Activated CD8-positive, alpha-beta memory T cell treated with anti-CD3 and anti-CD28 coated beads for 48 hours (primary cell): ENCODE data around the gene CPA5.

Experiments used
- DNase-seq, 3 experiments: peaks; one replicate each; pipeline ENCODE4 v3.0.0-alpha.2; 2020; ENCODE audit warnings: low read depth in 2 of 3, low spot score in 2 of 3

Gene CPA5

DNA sequence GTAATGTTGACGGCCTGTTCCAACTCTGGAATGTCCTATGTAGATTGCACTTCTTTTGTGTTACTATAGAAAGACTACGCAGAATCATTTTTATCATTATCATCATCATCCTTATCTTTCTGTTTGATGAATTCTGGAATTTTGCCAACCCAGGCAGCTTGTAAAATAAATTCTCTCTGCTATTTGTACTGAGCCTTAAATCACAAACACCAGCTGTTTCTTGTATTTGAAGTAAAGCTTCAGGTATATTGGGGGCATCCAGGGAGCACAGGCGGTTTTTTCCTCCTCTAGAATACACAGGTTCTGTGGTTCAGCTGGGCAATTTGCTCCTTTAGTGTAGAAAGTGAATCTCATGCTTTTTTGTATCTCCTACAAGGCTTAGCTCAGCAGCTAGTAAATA is 14.9 kb upstream of the CPA5 start:
- DNase-seq = no peak

GRCh38 chr7:130332259-130333053 is 12.2 kb upstream of the CPA5 start:
- no peak for DNase-seq

- no peak for DNase-seq
These were observed 10.8 kb upstream of the CPA5 start for GRCh38 chr7:130333832-130334231.

GRCh38 chr7:130334274-130334673 is 10.3 kb upstream of the CPA5 start:
- DNase-seq = no peak

DNA sequence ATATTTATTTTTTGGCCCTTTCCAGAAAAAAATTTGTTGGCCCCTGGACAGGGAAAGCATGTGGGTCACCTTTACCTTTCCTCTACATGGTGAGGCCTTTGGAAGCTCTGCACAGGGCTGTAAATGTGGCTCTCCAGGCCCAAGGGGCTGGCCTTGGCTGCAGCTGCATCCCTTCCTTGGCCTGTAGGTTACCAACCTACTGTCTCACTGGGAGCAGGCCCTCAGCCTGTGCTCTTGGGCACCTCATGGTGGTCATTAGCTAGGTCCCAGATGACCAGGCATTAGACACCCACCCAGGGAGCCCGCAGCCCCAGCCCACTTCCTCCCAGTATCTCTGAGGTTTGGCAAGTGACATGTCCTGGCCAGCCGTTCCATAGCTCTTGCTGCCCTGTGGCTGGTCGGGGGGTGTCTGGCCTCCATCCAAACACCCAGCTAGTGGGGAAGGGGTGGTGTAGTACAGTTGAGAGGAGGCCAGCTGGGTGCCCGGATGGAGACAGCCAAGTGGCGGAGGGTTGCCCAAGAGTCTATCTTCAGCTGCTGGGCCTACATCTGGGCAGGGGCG is 7.1 kb upstream of the CPA5 start:
- DNase-seq = no peak

DNA sequence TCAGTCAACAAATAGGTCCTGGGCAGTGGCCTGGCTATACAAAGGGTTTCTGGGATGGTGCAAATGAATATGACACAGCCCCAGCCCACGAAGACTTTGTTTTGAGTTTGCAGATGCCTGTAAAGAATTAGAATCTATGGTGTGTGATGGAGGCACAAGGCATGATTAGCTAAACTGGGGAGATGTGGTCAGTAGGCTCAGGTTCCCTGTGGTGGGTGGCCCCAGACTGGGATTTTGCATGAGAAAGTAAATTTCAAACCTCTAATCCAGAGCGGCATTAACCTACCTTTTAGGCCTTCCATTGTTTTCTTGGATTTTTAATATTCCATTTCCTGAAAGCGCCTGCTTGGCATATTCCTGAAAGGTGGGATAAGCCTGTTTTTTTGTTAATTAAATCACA is 6.4 kb upstream of the CPA5 start:
- no peak for DNase-seq

- no peak for DNase-seq
These were observed 2.7 kb upstream of the CPA5 start for GRCh38 chr7:130341882-130342281.

DNA sequence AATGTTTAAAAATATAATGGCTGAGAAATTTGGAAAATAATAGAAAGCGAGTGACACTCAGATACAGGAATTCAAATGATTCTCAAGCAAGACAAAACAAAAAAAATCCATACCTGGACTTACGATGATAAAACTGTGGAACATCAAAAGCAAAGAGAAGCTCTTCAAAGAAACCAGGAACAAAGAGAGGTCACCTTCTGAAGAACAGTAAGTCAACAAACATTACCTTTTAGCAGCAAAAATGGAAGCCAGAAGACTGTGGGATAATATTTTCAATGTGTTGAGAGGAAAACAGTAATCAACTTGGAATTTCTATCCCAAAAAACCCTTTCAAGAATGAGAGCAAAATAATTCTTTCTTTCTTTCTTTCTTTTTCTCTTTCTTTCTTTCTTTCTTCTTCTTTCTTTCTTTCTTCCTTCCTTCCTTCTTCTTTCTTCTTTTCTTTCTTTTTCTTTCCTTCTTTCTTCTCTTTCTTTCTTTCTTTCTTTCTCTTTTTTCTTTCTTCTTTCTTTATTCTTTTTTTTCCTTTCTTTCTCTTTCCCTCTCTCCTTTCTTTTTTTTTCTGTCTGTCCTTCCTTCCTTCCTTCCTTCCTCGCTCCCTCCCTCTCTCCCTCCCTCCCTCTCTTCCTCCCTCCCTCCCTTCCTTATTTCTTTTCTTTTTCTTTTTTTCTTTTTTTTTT is 1.8 kb upstream of the CPA5 start:
- DNase-seq = no peak

GRCh38 chr7:130345136-130345535 is 520 bp downstream of the CPA5 start:
- no peak for DNase-seq

GRCh38 chr7:130345725-130346124 is 1.1 kb downstream of the CPA5 start:
- no peak for DNase-seq

GRCh38 chr7:130346177-130346905 is 1.7 kb downstream of the CPA5 start:
- DNase-seq = no peak

GRCh38 chr7:130346941-130347340 is 2.3 kb downstream of the CPA5 start:
- no peak for DNase-seq

DNA sequence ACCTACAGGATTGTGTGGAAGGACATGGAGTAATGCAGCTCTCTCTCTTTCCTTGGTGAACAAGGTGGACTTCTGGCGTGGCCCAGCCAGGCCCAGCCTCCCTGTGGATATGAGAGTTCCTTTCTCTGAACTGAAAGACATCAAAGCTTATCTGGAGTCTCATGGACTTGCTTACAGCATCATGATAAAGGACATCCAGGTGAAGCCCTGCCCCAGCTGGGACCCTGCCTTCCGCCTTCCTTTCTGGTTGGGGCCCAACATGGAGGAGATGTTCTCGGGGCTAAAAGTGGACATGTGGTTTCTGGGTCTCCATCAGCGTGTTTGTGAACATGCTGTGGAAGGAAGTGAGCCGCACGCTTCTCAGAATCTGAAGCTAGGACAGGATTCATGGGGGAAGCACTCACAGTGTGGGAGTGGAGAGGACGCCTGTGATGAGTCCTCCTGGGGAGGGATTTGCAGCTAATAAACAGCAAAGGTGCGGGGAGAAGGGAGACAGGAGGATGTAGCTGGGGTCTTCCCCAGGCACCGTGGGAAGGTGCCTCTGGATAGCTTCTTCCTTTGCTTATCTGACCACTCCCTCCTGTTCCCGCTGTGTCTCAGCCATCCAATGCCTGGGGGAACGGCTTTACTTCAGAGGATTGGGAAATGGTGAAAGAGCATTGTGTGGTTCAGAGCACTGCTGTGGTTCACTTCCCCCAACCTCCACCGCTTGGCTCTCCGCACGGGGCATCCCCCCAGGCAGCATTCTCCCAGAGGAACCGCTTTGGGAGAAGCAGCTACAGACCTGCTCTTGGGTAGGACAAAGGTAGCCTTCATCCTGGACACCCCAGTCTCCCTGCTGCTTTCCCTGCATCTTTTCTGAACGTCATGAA is 5.5 kb downstream of the CPA5 start:
- DNase-seq = no peak

- DNase-seq = no peak
These were observed 6.6 kb downstream of the CPA5 start for GRCh38 chr7:130350945-130351790.

DNA sequence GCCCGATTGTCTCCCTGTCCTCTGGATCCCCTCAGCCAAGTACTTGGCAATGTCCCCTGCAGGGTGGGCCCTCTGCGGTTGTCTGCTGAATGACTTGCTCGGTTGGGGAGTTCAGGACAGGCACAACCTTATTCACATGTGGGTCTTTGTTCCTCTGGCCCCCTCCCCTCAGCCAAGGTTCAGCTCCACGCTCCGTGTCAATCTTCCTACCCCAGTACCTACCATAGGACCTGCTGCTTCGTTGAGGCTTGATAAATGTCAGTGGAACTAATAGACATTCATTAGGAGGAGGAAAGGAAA is 7.1 kb downstream of the CPA5 start:
- no peak for DNase-seq

DNA sequence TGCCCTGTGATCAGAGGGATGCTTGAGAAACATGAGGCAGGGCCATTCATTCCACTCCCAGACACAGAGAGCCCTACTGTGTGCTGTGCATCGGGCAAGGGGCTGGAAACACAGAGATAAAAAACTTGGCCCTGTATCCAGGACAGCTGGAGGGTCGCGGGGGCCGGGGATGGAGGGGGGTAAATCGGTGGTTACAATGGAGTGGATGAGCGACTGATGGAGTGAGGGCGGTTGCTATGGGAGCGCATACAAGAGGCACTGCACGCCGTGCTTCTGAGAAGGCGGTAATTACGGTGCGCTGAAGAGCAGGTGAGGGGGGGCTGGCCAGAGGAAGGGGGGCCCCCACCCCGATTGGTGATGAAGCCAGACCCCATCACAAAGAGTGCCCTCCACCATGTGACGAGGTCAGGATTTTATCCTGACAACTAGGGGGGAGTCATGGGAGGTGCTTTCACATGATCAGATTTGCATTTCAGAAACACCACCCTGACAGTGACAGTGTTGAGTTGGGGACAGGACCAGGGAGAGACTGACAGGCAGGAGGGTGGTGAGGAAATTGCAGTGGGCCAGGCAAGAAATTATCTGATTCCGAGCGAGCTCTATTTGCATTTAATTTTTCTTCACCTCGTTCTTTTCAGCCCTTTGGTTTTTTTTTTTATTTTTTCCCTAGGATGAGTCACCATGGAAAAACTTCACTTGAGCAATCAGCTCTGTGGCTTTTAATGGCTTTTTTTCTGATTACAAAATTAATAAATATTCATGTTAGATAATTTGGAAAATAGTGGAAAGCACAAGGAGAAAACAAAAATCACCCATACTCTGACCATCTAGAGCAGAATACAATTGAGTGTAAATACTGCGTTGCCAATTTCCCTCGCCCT is 7.8 kb downstream of the CPA5 start:
- no peak for DNase-seq

DNA sequence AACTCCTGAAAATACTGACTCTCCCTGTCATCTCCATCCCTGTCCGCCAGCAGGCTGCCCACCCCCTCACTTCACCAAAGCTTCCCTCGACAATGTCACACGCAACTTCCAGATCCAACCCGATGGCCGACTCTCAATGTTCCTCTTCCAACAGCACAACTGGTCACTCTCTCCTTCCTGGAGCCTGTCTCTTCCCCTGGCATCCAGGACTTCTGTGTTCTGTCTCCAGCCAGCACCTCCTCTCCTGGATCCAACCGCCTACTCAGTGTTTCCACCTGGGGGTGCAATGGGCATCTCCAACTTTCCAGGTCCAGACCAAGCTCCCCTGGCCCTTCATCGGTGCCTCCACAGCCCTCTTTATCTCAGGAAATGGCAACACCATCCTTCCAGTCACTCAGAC is 8.6 kb downstream of the CPA5 start:
- DNase-seq = no peak

GRCh38 chr7:130356121-130356875 is 11.7 kb downstream of the CPA5 start:
- no peak for DNase-seq
